K562 (cell line): ENCODE data around the gene NR5A2. TPM values are rescaled to one million over a fixed set of nuclear protein-coding genes. Genes with fewer than 3 reads are reported as not detected.

Source experiments
- ATAC-seq: fragments of 200-7000 bp; cut with Tn5 transposase; 3 replicates; pipeline ENCODE4 v1.9.1; 2020; ENCODE audit warnings: moderate library complexity
- BruUV-seq: library from RNA; stranded (reverse); fragments of 400-500 nt; replicated peaks from 2 replicates; lab custom pipeline; 2021; lab: Mats Ljungman, UMichigan
- CTCF ChIA-PET: fragments of 300-600 bp; formaldehyde crosslinking; extraction: SDS; loops from one replicate; lab custom pipeline; 2021; ENCODE audit warnings: low intra/inter-chr PET ratio; lab: Yijun Ruan, JAX
- POLR2A ChIA-PET: fragments of 300-600, 350-650 bp; sonication (Branson Sonifier 250); formaldehyde crosslinking; extraction: SDS; loops from one replicate; lab custom pipeline; 2021; ENCODE audit warnings: antibody characterized with exemption, inconsistent platforms; lab: Yijun Ruan, JAX
- DNase-seq, 4 experiments: peaks; one replicate each; pipeline versions ENCODE4 v3.0.0 to v3.0.0-alpha.2; 2011 to 2018; ENCODE audit warnings: low spot score in 3 of 4, mixed read lengths in 3 of 4; ENCODE audit errors: extremely low read depth in 1 of 4
- FAIRE-seq: peaks from 2 replicates; lab custom pipeline; 2011; peaks lifted over from hg19 to GRCh38; lab: Jason Lieb, UNC
- H2AFZ ChIP-seq: 2 replicates; pipeline ENCODE4 v1.6.0; 2011; ENCODE audit warnings: low read depth, low read length, control low read depth, inconsistent platforms
- H3K27ac ChIP-seq: fragments of 200-600 bp; 3 replicates; pipeline ENCODE4 v1.8.0; 2011; ENCODE audit warnings: low read depth, mild to moderate bottlenecking, control low read depth, inconsistent platforms, low read length, moderate library complexity, mixed read lengths; ENCODE audit errors: extremely low read depth
- H3K27me3 ChIP-seq, 2 experiments: fragments of 300-600 bp in 1 of 2; 2 replicates in 1 of 2; 3 replicates in 1 of 2; pipeline versions ENCODE4 v1.6.0 to v1.8.0; 2011; ENCODE audit warnings: inconsistent platforms in 2 of 2, low read length in 2 of 2, mild to moderate bottlenecking in 1 of 2, mixed read lengths in 1 of 2, moderate library complexity in 1 of 2; ENCODE audit not compliant: control insufficient read depth in 2 of 2, insufficient read depth in 2 of 2
- H3K36me3 ChIP-seq: fragments of 300-600 bp; 3 replicates; pipeline ENCODE4 v1.8.0; 2011; ENCODE audit warnings: mild to moderate bottlenecking, low read length, inconsistent platforms; ENCODE audit not compliant: control insufficient read depth, insufficient read depth
- H3K4me1 ChIP-seq, 2 experiments: fragments of 200-600 bp in 1 of 2; replicated peaks in 1 of 2; 2 replicates in 1 of 2; 3 replicates in 1 of 2; pipeline versions ENCODE4 v1.5.1 to v1.8.0; 2011; ENCODE audit warnings: inconsistent platforms in 2 of 2, low read length in 2 of 2, mild to moderate bottlenecking in 1 of 2, mixed read lengths in 1 of 2, moderate library complexity in 1 of 2; ENCODE audit not compliant: control insufficient read depth in 2 of 2, insufficient read depth in 2 of 2
- H3K4me2 ChIP-seq: 2 replicates; pipeline ENCODE4 v1.6.1; 2011; ENCODE audit warnings: low read length, control low read depth, inconsistent platforms, mixed read lengths; ENCODE audit not compliant: insufficient read depth
- H3K4me3 ChIP-seq: fragments of 200-600 bp; sonication (generic), shearing (Covaris generic); 2 replicates; pipeline ENCODE4 v1.5.1; 2016; ENCODE audit warnings: control low read depth, inconsistent platforms
- H3K79me2 ChIP-seq: fragments of 200-600 bp; 3 replicates; pipeline ENCODE4 v1.8.0; 2011; ENCODE audit warnings: low read length, inconsistent platforms; ENCODE audit not compliant: control insufficient read depth, insufficient read depth
- H3K9ac ChIP-seq, 2 experiments: 2 replicates each; pipeline versions ENCODE4 v1.6.0 to v1.6.1; 2011; ENCODE audit warnings: low read depth in 2 of 2, low read length in 2 of 2, control low read depth in 1 of 2, inconsistent platforms in 1 of 2, mild to moderate bottlenecking in 1 of 2, mixed read lengths in 1 of 2; ENCODE audit not compliant: insufficient read depth in 1 of 2
- H3K9me1 ChIP-seq: one replicate; pipeline ENCODE4 v1.6.0; 2011; ENCODE audit warnings: inconsistent platforms, mild to moderate bottlenecking, low read length, moderate library complexity; ENCODE audit not compliant: control insufficient read depth, insufficient read depth
- H3K9me3 ChIP-seq: replicated peaks from 2 replicates; pipeline ENCODE4 v1.5.1; 2011; ENCODE audit warnings: low read depth, low read length, inconsistent platforms; ENCODE audit not compliant: control insufficient read depth, insufficient read depth
- H4K20me1 ChIP-seq: replicated peaks from 2 replicates; pipeline ENCODE4 v1.6.1; 2011; ENCODE audit warnings: low read length, inconsistent platforms, mixed read lengths; ENCODE audit not compliant: control insufficient read depth, insufficient read depth
- CEBPB ChIP-seq: fragments of 450-650 bp; IDR thresholded peaks from 2 replicates; pipeline ENCODE4 v1.6.1; 2016; ENCODE audit warnings: missing genetic modification characterization, missing compliant biosample characterization
- CHD4 ChIP-seq: fragments of 200-600 bp; sonication (generic); IDR thresholded peaks from 3 replicates; pipeline ENCODE4 v1.6.1; 2012; ENCODE audit warnings: low read depth, mild to moderate bottlenecking, mixed read lengths, low read length, inconsistent platforms; ENCODE audit not compliant: insufficient read depth, insufficient replicate concordance, poor library complexity, severe bottlenecking
- L3MBTL2 ChIP-seq: fragments of 450-650 bp; IDR thresholded peaks from 2 replicates; pipeline ENCODE4 v1.6.1; 2016; ENCODE audit warnings: mild to moderate bottlenecking, moderate library complexity
- ZNF146 ChIP-seq: IDR thresholded peaks from one replicate; pipeline ENCODE4 v1.6.1; 2018; ENCODE audit warnings: missing compliant biosample characterization; ENCODE audit not compliant: unreplicated experiment
- WGBS: fragments of 100-300 bp; shearing (Covaris generic); methylation state at CpG from one replicate; pipeline ENCODE4 v1.1.6; 2016; ENCODE audit warnings: low coverage, mixed read lengths; ENCODE audit not compliant: insufficient coverage; ENCODE audit errors: missing lambda C conversion rate; 5-methylcytosine and 5-hydroxymethylcytosine counted together
- in situ Hi-C: fragments of 300-500 bp; cut with MboI; formaldehyde crosslinking; loops from 4 replicates; pipeline ENCODE4 v1.15.0; 2018; ENCODE audit warnings: inconsistent platforms, mixed read lengths
- intact Hi-C: fragments of 100-400 bp; cut with micrococcal nuclease; formaldehyde crosslinking; loops from 2 replicates; pipeline ENCODE4 v1.14.2; 2022
- polyA plus RNA-seq, 8 experiments: library from polyadenylated mRNA; depleted of rRNA in 4 of 8; stranded (reverse) in 5 of 8; unstranded in 3 of 8; fragments of >200 nt; fragmentation: Nextera tagmentation in 2 of 8; fragmentation: Illumina TruSeq in 1 of 8; extraction: Ambion mirVana in 2 of 8; extraction: Trizol in 1 of 8; gene quantifications; 2 replicates each; pipeline versions ENCODE4 v1.2.1 to v1.2.3, GENCODE V29; 2011 to 2014; ENCODE audit warnings: inconsistent platforms in 1 of 8, missing spikeins in 1 of 8
- total RNA-seq, 7 experiments: library from RNA; depleted of rRNA in 6 of 7; stranded (reverse); fragments of >200 nt in 6 of 7; fragmentation: Illumina TruSeq in 2 of 7; extraction: Trizol in 2 of 7; gene quantifications; 2 replicates each; pipeline versions ENCODE4 v1.2.1 to v1.2.3, GENCODE V29; 2011 to 2021; ENCODE audit warnings: low replicate concordance in 1 of 7
- TF ChIP-seq, protein P1 (sequence below): fragments of 450-650 bp; IDR thresholded peaks from 2 replicates; pipeline ENCODE4 v1.6.1; 2016; ENCODE audit warnings: low read depth
- TF ChIP-seq, protein P2 (sequence below): fragments of 250-450 bp; sonication (Bioruptor Pico); IDR thresholded peaks from 2 replicates; pipeline ENCODE4 v1.4.0; 2020
- TF ChIP-seq, protein P3 (sequence below): fragments of 450-650 bp; IDR thresholded peaks from 2 replicates; pipeline ENCODE4 v1.6.1; 2017; ENCODE audit warnings: antibody characterized with exemption, mild to moderate bottlenecking

NR5A2 gene
- total and polyA plus RNA-seq, 9 of the 15 experiments (the other 6 are each of a cell fraction or from before 2014, with no cell fraction given), result 0.13 to 0.40 (median 0.29) TPM

DNA sequence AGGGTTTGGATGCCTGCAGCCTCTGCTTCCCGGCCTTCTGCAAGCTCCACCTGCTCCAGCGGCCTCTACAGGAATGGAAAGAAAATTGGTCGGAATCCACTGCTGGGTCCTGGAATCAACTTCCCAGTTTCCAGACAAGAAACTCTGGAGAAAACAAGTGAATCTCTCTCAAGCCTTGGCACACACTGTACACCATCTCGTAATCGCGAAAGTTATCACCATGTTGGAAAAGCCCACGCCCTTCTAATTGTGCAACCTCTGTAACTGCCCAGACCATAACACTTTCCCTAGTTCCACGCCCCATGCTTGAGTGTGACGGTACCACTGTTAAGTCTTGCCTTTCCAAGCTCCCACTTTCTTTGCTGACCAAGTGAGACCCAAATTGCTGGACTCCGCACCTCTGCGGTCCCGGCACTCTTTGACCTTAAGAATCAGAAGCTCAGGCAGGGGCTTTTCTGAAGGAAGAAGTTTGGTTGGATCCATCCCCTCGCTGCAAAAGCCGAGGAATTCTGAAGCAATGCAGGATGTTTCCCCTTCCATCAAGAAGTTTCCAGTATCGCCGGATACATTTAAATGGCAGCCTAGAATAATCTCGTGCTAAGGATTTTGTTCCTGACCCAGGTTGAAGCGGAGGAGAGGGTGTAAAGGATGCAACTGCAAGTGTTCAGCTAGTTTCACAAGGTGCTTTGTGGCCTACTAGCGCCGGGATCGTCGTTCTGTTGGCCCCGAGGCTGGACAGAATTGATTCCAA, 6.2 kb downstream of the NR5A2 start:
- Histone ChIP-seq H4K20me1 (peaks cover 6% of the 10 kb centered on the region), H3K9ac (no peak overlapping the region), H3K27me3 (peaks cover 57 to 69% of the 10 kb centered on the region in 2 experiments), H3K27ac (no peak overlapping the region), H3K4me1 (peaks cover 0 to 8% of the 10 kb centered on the region in 2 experiments; a peak in 1 of 5 replicates), H2AFZ (no peak overlapping the region), H3K9me1 (peaks cover 4% of the 10 kb centered on the region), H3K36me3 (no peaks in the 10 kb centered on the region), H3K79me2 (no peaks in the 10 kb centered on the region), H3K9me3 (no peaks in the 10 kb centered on the region), H3K4me3 (no peak overlapping the region), H3K4me2 (no peak overlapping the region)
- no TSS peak for BruUV-seq
- intact Hi-C loops (no loop called here), in situ Hi-C loops (no loop called here)
- DNase-seq, result no peak
- CTCF ChIA-PET, result no interaction called here
- no peak for ATAC-seq
- POLR2A ChIA-PET, result interaction anchor here (0.6 kb wide), 1 partner anchor 18 kb away, joined by 3 read pairs; no protein-coding TSS in a partner anchor
- WGBS, result 6% methylated on average over 23 of the region's 23 CpGs
- FAIRE-seq, result no peak
- TF ChIP-seq, protein P1, sequence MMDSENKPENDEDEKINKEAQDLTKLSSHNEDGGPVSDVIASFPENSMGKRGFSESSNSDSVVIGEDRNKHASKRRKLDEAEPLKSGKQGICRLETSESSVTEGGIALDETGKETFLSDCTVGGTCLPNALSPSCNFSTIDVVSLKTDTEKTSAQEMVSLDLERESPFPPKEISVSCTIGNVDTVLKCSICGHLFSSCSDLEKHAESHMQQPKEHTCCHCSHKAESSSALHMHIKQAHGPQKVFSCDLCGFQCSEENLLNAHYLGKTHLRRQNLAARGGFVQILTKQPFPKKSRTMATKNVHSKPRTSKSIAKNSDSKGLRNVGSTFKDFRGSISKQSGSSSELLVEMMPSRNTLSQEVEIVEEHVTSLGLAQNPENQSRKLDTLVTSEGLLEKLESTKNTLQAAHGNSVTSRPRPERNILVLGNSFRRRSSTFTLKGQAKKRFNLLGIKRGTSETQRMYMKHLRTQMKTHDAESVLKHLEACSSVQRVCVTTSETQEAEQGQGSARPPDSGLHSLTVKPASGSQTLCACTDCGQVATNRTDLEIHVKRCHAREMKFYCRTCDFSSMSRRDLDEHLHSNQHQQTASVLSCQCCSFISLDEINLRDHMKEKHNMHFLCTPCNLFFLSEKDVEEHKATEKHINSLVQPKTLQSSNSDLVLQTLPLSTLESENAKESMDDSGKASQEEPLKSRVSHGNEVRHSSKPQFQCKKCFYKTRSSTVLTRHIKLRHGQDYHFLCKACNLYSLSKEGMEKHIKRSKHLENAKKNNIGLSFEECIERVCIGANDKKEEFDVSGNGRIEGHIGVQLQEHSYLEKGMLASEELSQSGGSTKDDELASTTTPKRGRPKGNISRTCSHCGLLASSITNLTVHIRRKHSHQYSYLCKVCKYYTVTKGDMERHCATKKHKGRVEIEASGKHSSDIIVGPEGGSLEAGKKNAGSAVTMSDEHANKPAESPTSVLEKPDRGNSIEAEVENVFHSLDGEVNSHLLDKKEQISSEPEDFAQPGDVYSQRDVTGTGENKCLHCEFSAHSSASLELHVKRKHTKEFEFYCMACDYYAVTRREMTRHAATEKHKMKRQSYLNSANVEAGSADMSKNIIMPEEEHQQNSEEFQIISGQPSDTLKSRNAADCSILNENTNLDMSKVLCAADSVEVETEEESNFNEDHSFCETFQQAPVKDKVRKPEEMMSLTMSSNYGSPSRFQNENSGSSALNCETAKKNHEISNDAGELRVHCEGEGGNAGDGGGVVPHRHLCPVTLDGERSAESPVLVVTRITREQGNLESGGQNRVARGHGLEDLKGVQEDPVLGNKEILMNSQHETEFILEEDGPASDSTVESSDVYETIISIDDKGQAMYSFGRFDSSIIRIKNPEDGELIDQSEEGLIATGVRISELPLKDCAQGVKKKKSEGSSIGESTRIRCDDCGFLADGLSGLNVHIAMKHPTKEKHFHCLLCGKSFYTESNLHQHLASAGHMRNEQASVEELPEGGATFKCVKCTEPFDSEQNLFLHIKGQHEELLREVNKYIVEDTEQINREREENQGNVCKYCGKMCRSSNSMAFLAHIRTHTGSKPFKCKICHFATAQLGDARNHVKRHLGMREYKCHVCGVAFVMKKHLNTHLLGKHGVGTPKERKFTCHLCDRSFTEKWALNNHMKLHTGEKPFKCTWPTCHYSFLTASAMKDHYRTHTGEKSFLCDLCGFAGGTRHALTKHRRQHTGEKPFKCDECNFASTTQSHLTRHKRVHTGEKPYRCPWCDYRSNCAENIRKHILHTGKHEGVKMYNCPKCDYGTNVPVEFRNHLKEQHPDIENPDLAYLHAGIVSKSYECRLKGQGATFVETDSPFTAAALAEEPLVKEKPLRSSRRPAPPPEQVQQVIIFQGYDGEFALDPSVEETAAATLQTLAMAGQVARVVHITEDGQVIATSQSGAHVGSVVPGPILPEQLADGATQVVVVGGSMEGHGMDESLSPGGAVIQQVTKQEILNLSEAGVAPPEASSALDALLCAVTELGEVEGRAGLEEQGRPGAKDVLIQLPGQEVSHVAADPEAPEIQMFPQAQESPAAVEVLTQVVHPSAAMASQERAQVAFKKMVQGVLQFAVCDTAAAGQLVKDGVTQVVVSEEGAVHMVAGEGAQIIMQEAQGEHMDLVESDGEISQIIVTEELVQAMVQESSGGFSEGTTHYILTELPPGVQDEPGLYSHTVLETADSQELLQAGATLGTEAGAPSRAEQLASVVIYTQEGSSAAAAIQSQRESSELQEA, result no peak
- TF ChIP-seq, protein P2, sequence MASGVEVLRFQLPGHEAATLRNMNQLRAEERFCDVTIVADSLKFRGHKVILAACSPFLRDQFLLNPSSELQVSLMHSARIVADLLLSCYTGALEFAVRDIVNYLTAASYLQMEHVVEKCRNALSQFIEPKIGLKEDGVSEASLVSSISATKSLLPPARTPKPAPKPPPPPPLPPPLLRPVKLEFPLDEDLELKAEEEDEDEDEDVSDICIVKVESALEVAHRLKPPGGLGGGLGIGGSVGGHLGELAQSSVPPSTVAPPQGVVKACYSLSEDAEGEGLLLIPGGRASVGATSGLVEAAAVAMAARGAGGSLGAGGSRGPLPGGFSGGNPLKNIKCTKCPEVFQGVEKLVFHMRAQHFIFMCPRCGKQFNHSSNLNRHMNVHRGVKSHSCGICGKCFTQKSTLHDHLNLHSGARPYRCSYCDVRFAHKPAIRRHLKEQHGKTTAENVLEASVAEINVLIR (CRISPR knock-in tag), result no peak
- TF ChIP-seq L3MBTL2, result no peak
- no peak for TF ChIP-seq ZNF146 (CRISPR knock-in tag)
- TF ChIP-seq, protein P3, sequence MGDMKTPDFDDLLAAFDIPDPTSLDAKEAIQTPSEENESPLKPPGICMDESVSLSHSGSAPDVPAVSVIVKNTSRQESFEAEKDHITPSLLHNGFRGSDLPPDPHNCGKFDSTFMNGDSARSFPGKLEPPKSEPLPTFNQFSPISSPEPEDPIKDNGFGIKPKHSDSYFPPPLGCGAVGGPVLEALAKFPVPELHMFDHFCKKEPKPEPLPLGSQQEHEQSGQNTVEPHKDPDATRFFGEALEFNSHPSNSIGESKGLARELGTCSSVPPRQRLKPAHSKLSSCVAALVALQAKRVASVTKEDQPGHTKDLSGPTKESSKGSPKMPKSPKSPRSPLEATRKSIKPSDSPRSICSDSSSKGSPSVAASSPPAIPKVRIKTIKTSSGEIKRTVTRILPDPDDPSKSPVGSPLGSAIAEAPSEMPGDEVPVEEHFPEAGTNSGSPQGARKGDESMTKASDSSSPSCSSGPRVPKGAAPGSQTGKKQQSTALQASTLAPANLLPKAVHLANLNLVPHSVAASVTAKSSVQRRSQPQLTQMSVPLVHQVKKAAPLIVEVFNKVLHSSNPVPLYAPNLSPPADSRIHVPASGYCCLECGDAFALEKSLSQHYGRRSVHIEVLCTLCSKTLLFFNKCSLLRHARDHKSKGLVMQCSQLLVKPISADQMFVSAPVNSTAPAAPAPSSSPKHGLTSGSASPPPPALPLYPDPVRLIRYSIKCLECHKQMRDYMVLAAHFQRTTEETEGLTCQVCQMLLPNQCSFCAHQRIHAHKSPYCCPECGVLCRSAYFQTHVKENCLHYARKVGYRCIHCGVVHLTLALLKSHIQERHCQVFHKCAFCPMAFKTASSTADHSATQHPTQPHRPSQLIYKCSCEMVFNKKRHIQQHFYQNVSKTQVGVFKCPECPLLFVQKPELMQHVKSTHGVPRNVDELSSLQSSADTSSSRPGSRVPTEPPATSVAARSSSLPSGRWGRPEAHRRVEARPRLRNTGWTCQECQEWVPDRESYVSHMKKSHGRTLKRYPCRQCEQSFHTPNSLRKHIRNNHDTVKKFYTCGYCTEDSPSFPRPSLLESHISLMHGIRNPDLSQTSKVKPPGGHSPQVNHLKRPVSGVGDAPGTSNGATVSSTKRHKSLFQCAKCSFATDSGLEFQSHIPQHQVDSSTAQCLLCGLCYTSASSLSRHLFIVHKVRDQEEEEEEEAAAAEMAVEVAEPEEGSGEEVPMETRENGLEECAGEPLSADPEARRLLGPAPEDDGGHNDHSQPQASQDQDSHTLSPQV, result no peak
- TF ChIP-seq CHD4, result no peak
- TF ChIP-seq CEBPB (tag), result peak; percentile 81
